ENCODE data around the gene MAST2.
"Not testable (repeated sequence)": the region's sequence is repeated elsewhere in the genome, so short reads cannot be mapped to it uniquely, and the experiment has no call there.

MAST2 gene

DNA sequence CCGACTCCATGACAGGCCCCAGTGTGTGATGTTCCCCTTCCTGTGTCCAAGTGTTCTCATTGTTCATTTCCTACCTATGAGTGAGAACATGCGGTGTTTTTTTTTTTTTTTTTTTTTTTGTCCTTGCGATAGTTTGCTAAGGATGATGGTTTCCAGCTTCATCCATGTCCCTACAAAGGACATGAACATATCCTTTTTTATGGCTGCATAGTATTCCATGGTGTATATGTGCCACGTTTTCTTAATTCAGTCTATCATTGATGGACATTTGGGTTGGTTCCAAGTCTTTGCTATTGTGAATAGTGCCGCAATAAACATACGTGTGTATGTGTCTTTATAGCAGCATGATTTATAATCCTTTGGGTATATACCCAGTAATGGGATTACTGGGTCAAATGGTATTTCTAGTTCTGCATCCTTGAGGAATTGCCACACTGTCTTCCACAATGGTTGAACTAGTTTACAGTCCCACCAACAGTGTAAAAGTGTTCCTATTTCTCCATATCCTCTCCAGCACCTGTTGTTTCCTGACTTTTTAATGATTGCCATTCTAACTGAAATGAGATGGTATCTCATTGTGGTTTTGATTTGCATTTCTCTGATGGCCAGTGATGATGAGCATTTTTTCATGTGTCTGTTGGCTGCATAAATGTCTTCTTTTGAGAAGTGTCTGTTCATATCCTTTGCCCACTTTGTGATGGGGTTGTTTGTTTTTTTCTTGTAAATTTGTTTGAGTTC is 54.5 kb downstream of the MAST2 start:
- DNase-seq (ENCODE audit: low read depth) = not testable (repeated sequence)

DNA sequence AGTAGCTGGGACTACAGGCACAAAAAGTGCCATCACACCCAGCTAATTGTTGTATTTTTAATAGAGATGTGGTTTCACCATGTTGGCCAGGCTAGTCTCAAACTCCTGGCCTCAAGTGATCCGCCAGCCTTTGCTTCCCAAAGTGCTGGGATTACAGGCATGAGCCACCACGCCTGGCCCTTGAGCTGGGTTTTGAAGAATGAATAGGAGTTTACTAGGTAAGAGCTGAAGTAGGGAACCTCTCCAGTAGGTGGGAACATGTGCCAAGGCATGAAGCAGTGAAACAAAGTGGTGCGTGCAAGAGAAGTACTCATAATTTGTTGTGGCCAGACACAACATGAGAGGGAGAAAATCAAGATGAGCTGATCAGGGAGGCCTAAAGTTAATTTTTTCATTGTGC is 55.8 kb downstream of the MAST2 start:
- no peak for DNase-seq (ENCODE audit: low read depth)

DNA sequence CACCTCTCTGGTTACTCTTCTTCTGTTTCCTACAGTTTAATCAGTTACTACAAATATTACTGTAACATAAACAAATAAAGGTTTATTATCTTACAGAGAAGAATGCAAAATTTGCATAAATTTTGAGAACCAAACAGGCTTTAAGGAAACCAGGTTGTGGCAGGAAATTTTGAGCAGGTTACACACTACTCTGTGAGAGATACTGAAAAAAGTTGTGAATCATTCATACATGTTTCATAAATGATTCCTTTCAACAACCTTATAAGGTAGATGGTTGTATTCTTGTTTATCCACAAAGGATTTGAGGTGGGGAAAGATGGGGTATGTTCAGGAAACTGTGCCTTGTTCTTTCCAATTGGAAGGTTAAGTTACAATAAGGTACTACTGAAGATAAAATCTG is 58.6 kb downstream of the MAST2 start:
- DNase-seq (ENCODE audit: low read depth) = no peak

DNA sequence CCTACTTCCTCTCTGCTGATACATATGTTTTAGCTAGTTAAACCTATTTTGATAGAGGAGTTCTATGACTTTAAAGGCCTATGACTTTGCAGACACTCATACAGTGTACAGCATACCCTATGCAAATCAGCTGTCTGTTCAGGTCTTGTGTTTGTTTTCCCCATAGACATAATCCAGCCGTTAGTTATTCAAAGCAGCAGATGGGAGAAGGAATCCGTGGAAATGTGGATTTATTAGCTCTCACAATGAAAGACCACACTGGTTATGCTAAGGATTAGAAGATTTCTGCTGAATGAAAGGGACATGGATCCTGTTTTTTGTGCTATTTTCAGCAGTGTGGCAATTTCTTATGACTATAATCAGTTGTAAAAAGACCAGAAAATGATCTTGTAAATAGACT is 59.8 kb downstream of the MAST2 start:
- DNase-seq (ENCODE audit: low read depth) = no peak

- no peak for DNase-seq (ENCODE audit: low read depth)
Observed at GRCh38 chr1:45864167-45865106, 61.0 kb downstream of the MAST2 start.

DNA sequence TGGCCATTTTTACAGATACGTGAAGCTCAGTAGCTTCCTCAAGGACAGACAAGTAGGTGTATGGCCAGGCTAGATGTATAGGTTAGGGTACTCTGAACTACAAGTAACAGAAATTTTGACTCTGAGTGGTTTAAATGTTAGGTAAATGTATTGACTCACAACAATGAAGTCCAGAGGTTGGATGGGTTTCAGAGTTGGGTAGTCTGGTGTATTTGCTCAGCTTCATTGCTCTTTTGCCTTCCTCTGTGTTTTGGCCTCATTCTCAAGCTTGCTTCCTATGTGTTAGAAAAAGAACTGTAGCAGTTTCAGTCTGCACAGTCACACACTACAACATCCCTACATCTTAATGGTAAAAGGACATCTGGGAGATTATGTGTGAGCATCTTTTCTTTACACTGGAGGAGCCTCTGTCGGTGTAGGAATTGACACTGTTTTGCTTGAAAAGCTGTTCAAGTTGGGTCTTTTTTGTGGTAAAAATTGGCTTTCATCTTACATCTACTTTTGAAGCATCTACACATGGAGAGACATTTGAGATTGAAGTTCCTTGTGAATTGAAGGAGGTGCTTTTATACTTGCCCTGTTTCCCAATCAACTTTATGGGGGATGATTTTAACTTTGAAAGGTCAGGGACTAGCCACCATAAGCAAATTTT is 64.4 kb downstream of the MAST2 start:
- DNase-seq (ENCODE audit: low read depth) = no peak

GRCh38 chr1:45868861-45869260 is 65.4 kb downstream of the MAST2 start:
- DNase-seq (ENCODE audit: low read depth) = no peak

DNA sequence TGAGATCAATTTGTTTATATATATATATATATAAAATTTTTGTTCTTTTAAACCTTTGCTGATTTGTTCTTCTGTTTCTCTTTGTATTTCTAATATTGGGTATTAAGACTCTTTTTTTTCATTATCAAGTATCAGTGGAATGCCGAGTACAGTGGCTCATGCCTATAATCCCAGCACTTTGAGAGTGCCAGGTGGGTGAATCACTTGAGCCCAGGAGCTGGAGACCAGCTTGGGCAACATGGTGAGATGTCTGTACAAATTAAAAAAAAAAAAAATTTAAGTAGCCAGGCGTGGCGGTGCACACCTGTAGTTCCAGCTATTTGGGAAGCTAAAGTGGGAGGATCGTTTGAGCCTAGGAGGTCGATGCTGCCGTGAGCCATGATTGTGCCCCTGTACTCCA is 67.1 kb downstream of the MAST2 start:
- no peak for DNase-seq (ENCODE audit: low read depth)

- DNase-seq (ENCODE audit: low read depth) = not testable (repeated sequence)
Observed at GRCh38 chr1:45872173-45872801, 68.9 kb downstream of the MAST2 start.

DNA sequence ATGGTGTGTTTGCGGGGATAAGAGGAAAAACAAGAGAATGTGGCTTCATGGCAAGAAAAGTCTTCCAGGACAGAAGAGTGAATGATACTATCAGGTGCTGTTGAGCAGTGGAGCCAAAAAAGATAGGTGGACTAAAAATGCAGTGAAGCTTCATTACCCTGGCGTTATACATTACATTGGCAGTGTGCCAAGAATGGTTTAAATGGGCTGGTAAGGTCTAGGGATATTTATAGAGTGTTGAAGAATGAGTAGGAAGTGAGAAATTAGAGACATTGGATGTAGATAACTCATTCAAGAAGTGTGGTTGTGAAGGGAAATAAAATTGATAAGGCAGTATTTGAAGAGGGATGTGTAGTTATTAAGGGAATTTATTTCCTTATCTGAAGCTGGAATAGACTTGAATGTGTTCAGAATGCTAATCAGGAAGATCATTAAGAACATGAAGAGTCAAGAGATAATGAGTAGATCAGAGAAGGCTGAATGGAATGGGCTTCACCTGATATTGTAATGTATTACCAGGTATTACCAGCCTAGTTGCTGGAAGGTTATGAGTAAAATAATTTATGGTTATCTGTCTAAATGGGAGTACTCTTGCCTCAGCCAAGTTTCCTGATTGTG is 72.7 kb downstream of the MAST2 start:
- no peak for DNase-seq (ENCODE audit: low read depth)

DNA sequence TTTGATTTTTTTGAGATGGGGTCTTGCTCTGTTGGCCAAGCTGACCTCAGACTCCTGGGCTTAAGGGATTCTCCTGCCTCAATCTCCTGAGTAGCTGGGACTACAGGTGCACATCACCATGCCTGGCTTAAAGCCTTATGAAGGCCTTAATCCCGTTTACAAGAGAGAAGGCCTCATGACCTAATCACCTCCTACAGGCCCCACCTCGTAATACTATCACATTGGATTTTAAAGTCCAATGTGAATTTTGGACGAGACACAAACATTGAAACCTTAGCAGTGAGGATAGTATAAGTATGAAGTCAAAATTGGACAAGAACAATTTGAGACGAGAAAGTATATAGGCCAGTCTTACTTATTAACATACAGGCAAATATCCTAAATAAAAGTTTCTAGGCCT is 73.9 kb downstream of the MAST2 start:
- no peak for DNase-seq (ENCODE audit: low read depth)

DNA sequence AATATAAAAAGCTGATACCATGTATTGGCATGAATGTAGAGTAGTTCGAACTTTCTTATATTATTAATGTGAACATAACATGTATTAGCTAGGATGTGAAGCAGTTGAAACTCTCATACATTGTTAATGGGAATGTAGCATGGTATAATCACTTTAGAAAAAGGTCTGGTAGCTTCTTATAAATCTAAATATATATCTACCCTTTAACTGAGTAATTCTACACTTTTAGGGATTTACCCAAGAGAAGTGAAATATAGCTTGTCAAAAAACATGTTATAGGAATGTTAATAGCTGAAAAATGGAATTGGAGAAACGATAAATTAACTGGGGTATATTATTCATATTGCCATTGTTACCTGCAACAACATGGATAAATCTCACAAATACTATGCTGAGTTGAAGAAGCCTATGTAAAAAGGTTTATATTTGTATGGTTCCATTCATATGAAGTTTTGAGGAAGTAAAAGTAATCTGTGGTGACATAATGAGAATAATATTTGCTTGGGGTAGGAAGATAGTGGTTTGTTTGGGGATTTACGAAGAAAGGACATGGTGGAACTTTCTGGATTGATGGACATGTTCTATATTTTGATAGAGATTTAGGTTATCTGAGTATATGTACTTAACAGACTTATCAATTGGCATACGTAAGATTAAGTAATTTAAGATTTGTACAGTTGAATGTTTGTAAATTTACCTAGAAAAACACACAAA is 76.6 kb downstream of the MAST2 start:
- DNase-seq (ENCODE audit: low read depth) = no peak

GRCh38 chr1:45880930-45881329 is 77.5 kb downstream of the MAST2 start:
- DNase-seq (ENCODE audit: low read depth) = no peak

DNA sequence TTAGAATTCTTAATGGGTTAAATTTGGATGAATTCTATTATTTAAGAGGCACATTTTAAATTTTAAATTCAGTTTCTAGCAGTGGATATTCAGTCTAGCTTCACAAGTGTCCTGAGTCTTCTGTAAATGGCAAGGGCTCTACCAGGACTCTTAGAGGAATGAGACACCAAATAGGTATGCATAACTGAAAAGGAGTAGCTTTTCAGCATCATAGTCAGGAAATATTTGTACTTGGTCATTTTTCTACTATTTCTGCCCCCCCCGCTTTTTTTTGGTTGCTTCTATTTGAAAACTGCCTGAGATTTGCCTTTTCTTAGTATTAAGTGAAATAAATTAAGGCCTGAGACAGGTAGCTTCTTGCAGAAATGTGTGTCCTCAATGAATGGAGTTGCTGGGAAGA is 80.2 kb downstream of the MAST2 start:
- no peak for DNase-seq (ENCODE audit: low read depth)

DNA sequence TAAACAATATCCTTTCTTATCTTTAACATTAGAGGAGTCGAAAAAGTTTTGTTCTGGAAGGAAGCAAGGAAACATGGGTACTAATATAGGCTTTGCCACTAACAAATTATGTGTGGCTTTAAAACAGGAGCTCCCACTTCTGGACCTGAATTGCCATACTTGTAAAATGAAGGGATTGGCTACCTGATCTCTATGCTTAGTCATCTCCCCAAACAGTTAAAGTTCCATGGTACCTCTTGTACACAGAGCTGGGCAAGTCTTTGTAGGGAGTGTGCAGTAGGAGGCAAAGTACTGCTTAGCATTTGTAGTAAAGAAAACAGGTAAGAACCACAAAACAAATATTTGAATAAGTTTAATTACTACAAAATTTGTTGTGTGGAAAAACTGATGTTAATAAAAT is 81.3 kb downstream of the MAST2 start:
- DNase-seq (ENCODE audit: low read depth) = no peak

DNA sequence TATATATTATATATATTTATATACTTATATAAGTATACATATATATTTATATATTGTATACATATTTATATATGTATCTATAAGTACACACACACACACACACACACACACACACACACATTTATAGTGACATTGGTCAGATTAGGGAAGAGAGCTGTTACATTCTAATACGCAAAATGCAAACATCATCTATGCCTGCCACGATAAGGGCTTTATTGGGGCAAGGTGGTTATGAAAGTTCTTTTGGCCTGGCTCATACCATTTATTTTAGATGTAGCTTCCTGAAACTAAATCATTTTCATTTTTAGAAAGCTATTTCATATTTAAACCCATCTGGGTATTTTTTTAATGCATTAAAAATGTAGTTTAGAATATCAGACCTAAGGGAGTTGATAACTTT is 82.8 kb downstream of the MAST2 start:
- DNase-seq (ENCODE audit: low read depth) = no peak

DNA sequence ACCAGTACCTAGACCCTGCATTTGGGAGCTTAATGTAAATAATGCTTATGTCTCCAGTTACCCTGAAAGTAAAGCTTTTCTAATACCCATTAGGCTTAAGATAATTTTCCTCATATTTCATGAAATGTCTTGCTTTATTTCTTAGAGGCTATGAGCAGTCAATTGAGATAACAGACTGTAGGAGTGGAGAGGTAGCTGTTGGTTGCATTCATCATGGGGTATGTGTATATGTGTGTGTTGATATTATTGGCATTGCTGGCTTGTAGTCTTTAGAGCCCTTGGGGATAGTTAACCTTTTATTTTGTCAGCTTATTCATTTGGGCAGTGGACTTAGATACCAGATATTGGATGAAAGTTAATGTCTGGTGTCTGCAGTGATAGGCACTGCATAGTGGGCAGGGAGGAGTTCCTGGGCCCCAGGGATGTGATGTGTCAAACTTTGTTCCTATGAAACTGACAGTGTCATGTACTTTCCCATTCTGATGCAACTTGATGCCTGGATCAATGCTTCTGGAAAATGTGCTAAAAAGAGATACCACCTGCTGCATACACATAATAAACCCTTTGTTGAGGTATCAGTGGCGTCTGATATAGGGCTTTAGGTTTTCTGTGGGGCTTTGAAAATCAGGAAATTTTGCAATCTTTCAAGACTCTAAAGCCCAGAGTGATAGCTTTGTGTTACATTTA is 83.9 kb downstream of the MAST2 start:
- no peak for DNase-seq (ENCODE audit: low read depth)

DNA sequence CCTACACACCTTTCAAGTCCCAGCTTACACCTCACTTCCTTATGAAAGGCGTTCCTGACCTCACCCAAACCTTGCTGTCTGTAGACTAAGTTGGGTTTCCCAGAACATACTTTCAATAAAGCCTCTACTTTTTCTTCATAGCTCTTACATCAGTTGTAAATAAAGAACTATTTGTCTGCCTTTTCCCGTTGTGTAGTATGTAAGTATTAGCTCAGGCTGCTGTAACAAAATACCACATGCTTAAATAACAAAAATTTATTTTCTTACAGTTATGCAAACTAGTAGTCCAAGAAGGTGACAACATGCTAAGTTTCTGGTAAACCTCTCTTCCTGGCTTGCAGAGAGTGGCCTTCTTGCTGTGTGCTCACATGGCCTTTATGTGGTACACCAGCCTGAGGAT is 86.7 kb downstream of the MAST2 start:
- DNase-seq (ENCODE audit: low read depth) = no peak

- DNase-seq (ENCODE audit: low read depth) = no peak
Observed at GRCh38 chr1:45891087-45891486, 87.7 kb downstream of the MAST2 start.

- no peak for DNase-seq (ENCODE audit: low read depth)
Observed at GRCh38 chr1:45892068-45892785, 88.8 kb downstream of the MAST2 start.
